ENCODE data around the gene PEAK3. TPM values are rescaled to one million over a fixed set of nuclear protein-coding genes. Genes with fewer than 3 reads are reported as not detected.
"Not testable (repeated sequence)": the region's sequence is repeated elsewhere in the genome, so short reads cannot be mapped to it uniquely, and the experiment has no call there.

PEAK3 gene
- total RNA-seq, 2 donors from 2014 or later = 1.0 to 2.3 TPM

DNA sequence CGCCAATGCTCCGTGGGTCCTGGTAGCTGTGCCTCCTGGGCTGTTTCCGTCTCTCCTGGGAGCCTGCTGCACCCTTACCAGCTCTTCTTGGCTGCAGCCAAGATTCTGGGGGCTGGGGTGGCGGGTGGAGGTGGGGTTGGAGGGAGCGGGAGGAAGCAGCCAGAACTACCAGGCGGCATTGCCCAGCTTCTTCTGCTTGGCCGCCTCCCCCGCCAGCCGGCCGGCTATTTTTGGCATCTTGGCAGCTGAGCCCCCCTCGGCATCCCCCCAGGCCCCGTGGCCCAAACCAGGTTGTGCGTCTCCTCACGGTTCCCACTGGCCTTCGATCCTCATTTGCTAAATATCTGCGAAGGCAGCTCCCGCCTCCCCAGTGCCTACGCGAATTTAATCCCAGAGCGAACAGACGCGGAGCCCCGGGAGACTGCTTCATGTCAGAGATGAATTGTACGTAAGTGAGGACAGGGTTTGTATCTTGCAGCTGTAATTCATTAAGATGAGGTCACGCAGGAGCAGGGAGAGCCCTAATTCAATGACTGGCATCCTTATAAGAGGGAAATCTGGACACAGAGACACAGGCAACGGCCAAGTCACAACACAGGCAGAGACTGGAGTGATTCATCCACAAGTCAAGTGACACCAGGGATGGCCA is 12.8 kb upstream of the PEAK3 start:
- ATAC-seq (peak; percentile 68 to 78), DNase-seq (peak; percentile 56)
- intact Hi-C loops (cut with DNase I) = no loop called here

- DNase-seq = no peak
- intact Hi-C loops (cut with DNase I) = no loop called here
- ATAC-seq = no peak
Measured at GRCh38 chr19:2291185-2291751, 9.3 kb upstream of the PEAK3 start.

DNA sequence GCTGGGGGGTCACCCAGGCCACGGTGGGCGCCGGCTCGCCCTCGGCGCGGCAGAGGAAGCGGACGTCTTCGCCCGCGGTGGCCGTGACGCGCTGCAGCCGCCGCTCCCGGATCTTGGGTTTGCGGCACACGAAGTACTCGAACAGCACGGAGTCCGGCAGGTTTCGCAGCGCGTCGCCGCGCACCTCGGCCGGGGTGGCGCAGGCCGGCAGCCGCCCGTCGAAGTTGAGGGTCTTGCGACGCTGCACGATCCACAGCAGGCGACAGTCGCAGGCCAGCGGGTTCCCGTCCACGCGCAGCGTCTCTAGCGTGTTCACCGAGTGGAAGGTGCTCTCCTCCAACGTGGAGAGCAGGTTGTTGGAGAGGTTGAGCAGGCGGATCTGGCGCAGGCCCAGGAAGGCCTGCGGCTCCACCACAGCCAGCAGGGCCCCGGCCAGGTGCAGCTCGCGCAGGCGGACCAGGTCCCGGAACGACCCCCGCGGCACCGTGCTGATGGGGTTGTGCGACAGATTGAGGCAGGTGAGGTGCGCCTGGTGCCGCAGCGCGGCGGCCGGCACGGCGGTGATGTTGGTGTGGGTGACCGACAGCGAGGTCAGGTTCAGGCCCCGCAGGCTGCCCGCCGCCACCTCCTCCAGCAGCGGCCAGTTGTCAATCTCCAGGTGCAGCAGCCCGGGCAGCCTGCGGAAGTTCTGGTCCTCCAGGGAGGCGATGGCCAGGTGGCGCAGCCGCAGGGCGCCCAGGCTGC is 8.6 kb upstream of the PEAK3 start:
- peak in 1 of 2 donors; percentile 4 for ATAC-seq
- intact Hi-C loops (cut with DNase I) = no loop called here

GRCh38 chr19:2289714-2290435 is 7.9 kb upstream of the PEAK3 start:
- intact Hi-C loops (cut with DNase I) = no loop called here
- DNase-seq = no peak
- ATAC-seq = peak; percentile 25 to 38

More for the DNA sequence above, 8.6 kb upstream of the PEAK3 start:
- no peak for DNase-seq

DNA sequence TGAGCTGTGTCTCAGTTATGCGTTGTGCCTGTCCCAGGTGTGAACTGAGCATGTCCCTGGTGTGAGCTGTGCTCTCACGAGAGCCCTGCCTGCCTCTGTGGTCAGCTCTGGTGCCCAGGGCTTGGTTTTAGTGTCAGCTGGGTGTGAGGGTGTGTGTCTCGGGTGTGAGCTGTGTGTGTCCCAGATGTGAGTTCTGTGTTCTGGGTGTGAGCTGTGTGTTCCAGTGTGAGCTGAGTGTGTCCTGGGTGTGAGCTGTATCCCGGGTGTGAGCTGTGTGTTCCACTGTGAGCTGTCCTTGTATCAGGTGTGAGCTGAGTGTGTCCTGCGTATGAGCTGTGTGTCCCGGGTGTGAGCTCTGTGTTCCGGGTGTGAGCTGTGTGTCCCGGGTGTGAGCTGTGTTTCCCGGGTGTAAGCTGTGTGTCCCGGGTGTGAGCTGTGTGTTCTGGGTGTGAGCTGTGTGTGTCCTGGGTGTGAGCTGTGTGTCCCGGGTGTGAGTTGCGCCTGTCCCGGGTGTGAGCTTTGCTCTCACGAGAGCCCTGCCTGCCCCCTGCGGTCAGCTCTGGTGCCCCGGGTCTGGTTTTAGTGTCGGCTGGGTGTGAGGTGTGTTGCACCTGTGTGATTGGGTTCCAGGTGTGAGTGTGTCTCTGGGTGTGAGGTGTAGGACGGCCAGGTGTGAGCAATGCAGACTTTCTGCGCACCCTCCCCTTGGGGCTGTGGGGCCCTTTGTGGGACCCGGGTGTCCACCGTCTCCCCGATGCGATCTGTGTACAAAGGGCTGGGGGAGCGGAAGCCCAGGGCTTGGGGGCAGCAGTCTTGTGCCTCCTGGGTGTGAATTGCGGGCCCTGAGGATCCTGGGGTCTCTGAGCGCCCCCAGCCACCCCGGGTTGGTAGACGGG is 7.1 kb upstream of the PEAK3 start:
- intact Hi-C loops (cut with DNase I) = no loop called here
- ATAC-seq (no peak), DNase-seq (no peak)

- intact Hi-C loops (cut with DNase I) = no loop called here
- no peak for ATAC-seq
- no peak for DNase-seq
Measured at GRCh38 chr19:2288338-2288817, 6.4 kb upstream of the PEAK3 start.

- DNase-seq (no peak), ATAC-seq (no peak)
- intact Hi-C loops (cut with DNase I) = no loop called here
Measured at GRCh38 chr19:2287585-2288337, 5.8 kb upstream of the PEAK3 start.

DNA sequence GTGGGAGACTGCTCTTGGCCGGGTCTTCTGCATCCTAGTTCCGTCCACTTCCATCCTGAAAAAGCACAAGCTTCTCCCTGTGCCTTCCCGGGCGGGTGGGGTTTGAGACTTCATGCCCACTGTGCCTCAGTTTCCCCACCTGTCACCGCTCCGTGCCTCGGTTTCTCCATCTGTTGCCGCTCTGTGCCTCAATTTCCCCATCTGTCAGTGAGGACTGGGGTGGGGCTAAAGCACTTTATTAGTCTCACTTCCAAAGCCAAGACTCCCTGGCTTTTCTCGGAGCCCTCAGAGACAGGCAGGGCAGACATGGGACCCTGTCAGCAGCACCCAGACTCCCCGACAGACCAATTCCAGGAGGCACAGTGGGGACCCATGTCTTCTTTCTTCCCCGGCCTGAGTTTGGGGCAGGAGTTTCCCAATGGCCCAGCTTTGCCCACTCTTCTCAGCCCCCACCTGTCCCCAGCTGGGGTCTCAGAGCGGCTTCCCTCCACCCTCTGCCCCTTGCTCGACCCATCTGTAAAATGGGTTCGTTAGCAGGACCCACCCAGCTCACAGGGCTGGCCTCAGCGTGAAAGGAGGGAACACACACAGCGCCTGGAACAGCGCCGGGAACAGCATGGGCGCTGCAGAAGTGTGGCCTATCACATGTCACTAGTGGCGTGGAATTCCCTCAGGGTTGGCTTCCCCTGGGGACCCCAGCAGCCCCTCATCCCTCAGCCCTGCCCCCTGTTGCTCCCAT is 4.6 kb upstream of the PEAK3 start:
- intact Hi-C loops (cut with DNase I) = no loop called here
- ATAC-seq = no peak

DNA sequence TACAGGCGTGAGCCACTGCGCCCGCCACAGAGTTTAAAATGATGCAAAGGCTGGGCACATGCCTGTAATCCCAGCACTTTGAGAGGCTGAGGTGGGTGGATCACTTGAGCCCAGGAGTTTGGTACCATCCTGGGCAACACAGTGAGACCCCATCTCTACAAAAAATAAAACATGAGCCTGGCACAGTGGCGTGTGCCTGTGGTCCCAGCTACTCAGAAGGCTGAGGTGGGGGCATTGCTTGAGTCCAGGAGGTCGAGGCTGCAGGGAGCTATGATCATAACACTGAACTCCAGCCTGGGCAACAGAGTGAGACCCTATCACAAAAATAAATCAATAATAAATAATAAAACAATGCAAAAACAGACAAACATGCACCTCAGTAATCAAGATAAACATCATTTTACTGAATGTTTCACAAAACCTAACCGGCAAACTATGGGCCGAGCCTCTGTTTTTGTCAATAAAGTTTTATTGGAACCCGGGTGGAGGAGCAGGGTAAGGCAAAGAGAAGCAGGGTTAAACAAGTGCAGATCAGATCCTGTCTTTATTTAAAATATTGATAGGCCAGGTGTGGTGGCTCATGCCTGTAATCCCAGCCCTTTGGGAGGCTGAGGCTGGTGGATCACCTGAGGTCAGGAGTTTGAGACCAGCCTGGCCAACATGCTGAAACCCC is 2.0 kb upstream of the PEAK3 start:
- intact Hi-C loops (cut with DNase I) = no loop called here
- ATAC-seq (no peak), DNase-seq (no peak)

More for the DNA sequence above, 4.6 kb upstream of the PEAK3 start:
- no peak for DNase-seq

- intact Hi-C loops (cut with DNase I) = no loop called here
- DNase-seq = no peak
- no peak for ATAC-seq
Measured at GRCh38 chr19:2282862-2283237, 875 bp upstream of the PEAK3 start.

DNA sequence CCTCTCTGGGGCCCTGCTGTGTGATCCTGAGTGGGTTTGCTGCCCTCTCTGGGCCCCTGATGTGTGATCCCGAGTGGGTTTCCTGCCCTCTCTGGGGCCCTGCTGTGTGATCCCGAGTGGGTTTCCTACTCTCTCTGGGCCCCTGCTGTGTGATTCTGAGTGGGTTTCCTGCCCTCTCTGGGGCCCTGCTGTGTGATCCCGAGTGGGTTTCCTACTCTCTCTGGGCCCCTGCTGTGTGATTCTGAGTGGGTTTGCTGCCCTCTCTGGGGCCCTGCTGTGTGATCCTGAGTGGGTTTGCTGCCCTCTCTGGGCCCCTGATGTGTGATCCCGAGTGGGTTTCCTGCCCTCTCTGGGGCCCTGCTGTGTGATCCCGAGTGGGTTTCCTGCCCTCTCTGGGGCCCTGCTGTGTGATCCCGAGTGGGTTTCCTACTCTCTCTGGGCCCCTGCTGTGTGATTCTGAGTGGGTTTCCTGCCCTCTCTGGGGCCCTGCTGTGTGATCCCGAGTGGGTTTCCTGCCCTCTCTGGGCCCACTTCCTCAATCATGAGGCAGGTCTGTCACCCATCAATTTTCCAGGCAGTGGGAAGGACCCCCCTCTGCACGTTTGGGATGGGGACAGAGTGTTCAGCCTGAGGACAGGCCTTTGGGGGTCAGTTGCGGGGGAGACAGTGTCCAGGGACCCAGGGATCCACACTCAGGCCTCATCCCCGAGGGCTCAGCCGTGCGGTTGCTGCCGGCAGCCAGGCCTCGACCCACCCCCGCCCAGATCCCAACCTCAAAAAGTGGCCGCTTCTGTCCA is 512 bp downstream of the PEAK3 start:
- peak; percentile 3 to 10 for ATAC-seq
- intact Hi-C loops (cut with DNase I); DNase-seq: not testable (repeated sequence)

DNA sequence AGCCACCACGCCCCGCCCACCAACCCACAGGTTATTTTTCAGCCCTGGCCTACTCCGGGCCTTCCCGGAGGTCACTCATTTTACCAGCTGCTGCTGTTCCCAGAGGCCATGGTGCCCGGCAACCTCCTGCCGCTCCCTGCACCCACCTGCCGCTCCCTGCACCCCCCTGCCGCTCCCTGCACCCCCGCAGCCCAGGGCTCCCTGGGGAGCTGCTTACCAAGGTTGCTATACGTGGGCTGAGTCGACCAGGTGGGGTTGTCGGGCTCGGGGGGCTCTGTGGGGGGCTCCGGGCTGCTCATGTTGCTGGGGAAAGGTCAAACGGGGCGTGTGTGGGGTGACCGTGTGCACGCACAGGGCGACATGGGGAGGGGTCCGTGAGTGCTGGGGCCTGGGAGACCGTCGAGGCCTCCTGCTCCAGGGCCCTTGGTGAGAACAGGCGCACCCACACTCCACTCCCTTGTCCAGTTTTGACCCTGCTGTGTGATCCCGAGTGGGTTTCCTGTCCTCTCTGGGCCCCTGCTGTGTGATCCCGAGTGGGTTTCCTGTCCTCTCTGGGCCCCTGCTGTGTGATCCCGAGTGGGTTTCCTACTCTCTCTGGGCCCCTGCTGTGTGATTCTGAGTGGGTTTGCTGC is 1.2 kb downstream of the PEAK3 start:
- DNase-seq (no peak), ATAC-seq (no peak)
- intact Hi-C loops (cut with DNase I) = no loop called here

DNA sequence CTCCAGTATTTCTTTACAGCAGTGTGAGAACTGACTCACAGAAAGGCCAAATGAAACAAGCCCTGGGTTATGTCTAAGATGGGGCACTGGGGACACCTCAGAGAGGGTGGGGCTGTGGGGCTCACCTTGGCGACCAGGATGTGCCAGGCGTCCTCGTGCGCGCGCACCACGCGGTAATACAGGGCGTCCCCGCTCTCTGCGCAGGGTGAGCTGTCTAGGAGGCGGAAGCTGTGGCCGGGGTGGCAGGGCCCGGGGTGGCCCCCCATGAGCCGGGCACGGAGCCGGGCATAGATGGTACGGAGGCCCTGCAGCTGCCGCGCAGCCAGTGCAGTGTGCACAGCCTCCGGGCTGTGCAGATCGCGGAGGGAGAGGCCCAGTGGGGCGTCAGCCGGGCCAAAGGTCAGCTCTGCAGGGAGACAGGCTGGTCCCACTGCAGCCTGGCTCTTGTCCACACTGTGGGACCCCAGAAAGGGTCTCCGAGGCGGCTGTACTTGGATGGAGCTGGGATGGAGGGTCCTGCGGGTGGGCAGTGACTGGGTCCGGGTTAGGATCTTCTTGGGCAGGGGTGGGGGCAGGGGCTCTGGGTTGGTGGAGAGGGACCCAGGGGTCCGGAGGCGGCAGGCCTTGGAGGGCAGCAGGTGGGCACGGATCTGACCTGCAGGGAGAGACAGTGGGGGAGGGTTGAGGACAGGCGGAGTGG is 3.4 kb downstream of the PEAK3 start:
- intact Hi-C loops (cut with DNase I) = loop anchor here in 1 of 2 donors (5.0 kb wide), 1 partner anchor 109 kb away; no protein-coding TSS in a partner anchor

GRCh38 chr19:2277138-2277537 is 4.8 kb downstream of the PEAK3 start:
- intact Hi-C loops (cut with DNase I) = loop anchor here in 1 of 2 donors (5.0 kb wide), 1 partner anchor 110 kb away; no protein-coding TSS in a partner anchor
- no peak for DNase-seq
- no peak for ATAC-seq

More for the DNA sequence above, 3.4 kb downstream of the PEAK3 start:
- DNase-seq = no peak
- no peak for ATAC-seq
